Stimulated activated CD4-positive, alpha-beta T cell treated with anti-CD3 and anti-CD28 coated beads, Interleukin-15, amount 100 ng/mL, for 48 hours (primary cell): ENCODE measurements around the gene PAX1.

ENCODE experiments used
- DNase-seq, 2 donors: peaks; one replicate each; pipeline ENCODE4 v3.0.0-alpha.2; 2020; ENCODE audit warnings: low read depth in 2 of 2

The PAX1 gene

DNA sequence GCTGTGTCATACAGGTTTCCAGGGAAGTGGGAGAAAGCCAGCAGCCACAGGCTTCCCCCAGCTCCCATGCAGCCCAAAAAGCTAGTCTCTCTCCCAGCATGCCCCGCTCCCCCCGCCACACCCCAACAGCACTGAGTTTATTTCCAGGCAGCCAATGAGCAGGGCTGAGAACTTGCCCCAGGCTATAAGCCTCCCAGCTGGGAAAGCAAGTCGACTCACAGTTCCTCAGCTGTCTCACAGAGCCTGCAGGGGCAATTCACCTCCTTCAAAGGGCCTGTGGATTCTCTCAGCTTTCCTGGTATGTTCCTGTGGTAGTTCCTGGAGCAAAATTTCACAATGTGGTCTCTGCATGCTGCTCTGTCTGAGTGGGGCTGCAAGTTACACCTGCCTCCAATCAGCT lies 34.2 kb downstream of the PAX1 start:
- no peak for DNase-seq

DNA sequence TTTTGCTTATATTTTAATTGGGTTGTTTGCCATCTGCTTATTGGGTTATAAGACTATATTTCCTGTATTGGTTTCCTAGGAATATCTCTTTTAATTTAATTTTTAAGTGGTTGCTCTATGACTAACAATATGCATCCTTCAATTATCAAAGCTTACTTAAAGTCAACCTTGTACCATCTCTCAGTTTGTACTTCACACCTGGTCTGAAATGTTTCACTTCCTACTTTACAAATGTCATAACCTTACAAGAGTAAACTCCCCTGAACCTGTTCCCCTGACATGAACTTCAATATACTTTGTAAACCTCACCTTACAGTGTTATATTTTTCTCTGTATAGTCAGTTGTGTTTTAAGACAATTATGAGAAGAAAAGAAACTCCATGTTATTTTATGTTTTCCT lies 35.8 kb downstream of the PAX1 start:
- no peak for DNase-seq

DNA sequence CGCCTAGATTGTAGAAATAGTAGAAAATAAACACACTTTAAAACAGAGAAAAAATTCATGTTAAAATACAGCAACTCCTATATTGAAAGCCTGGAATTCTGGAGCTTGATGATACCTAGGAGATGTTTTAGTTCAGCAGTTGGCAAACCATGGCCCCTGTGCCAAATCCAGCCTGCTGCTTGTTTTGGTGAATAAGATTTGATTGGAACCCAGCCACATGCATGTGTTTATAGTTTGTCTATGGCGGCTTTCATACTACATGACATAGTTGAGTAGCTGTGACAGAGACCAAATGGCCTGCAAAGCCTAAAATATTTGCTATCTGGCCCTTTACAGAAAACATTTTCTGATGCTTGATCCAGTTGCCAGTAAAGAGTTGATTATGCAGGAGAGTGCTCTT lies 57.2 kb downstream of the PAX1 start:
- DNase-seq = no peak

DNA sequence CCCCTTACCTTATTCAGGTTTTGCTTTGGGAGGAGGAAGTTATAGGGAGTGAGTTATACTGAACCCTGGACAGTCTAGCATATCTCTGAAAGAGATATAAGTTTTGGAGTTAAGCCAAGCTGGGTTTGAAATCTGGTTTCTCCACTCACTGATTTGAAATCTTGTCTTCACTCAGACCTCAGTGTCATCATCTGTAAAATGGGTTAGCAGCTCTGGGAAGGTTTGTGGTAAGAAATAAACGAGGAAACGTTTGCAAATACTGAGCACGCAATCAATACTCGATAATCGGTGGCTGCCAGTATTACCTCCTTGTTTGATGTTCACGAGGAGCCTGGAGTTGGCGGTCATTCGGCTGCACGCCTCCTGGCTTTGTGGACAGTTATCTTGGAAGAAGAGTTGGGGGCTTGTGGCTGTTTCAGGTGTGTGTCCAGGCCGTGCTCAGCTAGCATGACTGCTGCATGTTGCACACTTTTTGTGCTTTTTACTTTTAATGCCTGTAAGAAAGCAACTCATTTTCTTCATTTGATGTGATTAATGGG lies 61.8 kb downstream of the PAX1 start:
- no peak for DNase-seq

DNA sequence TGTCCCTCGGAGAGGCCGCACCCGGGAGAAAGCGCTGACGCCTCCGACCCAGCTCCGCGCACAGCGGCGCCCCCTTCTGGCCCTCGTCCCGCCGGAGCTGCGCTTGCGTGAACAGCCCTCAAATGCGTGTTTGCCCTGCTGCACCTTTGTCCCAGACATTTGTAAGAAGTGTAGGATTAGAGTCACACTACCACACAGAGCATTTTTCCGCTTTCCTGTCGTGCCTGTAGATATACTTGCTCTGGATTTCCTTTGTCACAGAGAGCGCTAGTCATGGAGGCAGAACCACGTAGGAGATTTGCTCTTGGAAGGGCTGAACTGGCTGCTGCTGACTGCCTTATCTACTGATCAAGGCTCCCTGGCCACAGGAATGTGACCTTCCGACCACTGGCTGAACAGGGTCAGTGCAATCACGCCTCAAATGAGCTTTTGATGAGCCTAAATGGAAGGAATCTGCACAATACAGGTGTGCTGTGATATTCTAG lies 62.3 kb downstream of the PAX1 start:
- no peak for DNase-seq
